GM18951 (cell line): ENCODE measurements around the gene TAF5L.
"Not testable (repeated sequence)": the region's sequence is repeated elsewhere in the genome, so short reads cannot be mapped to it uniquely, and the experiment has no call there.

Source experiments
- POLR2A ChIP-seq: IDR thresholded peaks from 4 replicates; pipeline ENCODE4 v1.6.1; 2011; ENCODE audit warnings: mild to moderate bottlenecking; ENCODE audit not compliant: insufficient read length, insufficient read depth; ENCODE audit errors: extremely low read depth
- in situ Hi-C: fragments of 300-500 bp; cut with MboI; formaldehyde crosslinking; loops from one replicate; pipeline ENCODE4 v1.12.0; 2022; ENCODE audit warnings: low sequenced_read_pairs, mixed read lengths, inconsistent platforms; ENCODE audit not compliant: unreplicated experiment

TAF5L gene

GRCh38 chr1:229636042-229636441 is 10.1 kb upstream of the TAF5L start:
- no peak for TF ChIP-seq POLR2A
- in situ Hi-C loops = no loop called here

GRCh38 chr1:229631966-229632365 is 6.0 kb upstream of the TAF5L start:
- in situ Hi-C loops = no loop called here
- no peak for TF ChIP-seq POLR2A

- in situ Hi-C loops = no loop called here
- no peak for TF ChIP-seq POLR2A
Observed at GRCh38 chr1:229631148-229631547, 5.2 kb upstream of the TAF5L start.

- in situ Hi-C loops = no loop called here
- no peak for TF ChIP-seq POLR2A
Observed at GRCh38 chr1:229629261-229629660, 3.3 kb upstream of the TAF5L start.

GRCh38 chr1:229627003-229627402 is 1.1 kb upstream of the TAF5L start:
- no peak for TF ChIP-seq POLR2A
- in situ Hi-C loops = no loop called here

GRCh38 chr1:229625071-229625914 is 629 bp downstream of the TAF5L start:
- TF ChIP-seq POLR2A = no peak

GRCh38 chr1:229624521-229625070 is 1.3 kb downstream of the TAF5L start:
- TF ChIP-seq POLR2A = no peak
- in situ Hi-C loops = no loop called here

More at GRCh38 chr1:229625071-229625914, 629 bp downstream of the TAF5L start:
- in situ Hi-C loops = no loop called here

GRCh38 chr1:229623838-229624237 is 2.1 kb downstream of the TAF5L start:
- no peak for TF ChIP-seq POLR2A
- in situ Hi-C loops = no loop called here

- in situ Hi-C loops = no loop called here
- no peak for TF ChIP-seq POLR2A
Observed at GRCh38 chr1:229623225-229623624, 2.7 kb downstream of the TAF5L start.

GRCh38 chr1:229622641-229623120 is 3.2 kb downstream of the TAF5L start:
- in situ Hi-C loops = not testable (repeated sequence)

- in situ Hi-C loops = no loop called here
- no peak for TF ChIP-seq POLR2A
Observed at GRCh38 chr1:229621663-229622062, 4.3 kb downstream of the TAF5L start.

GRCh38 chr1:229620876-229621275 is 5.0 kb downstream of the TAF5L start:
- no peak for TF ChIP-seq POLR2A
- in situ Hi-C loops = no loop called here

- in situ Hi-C loops = no loop called here
Observed at GRCh38 chr1:229619614-229620013, 6.3 kb downstream of the TAF5L start.

GRCh38 chr1:229619002-229619401 is 6.9 kb downstream of the TAF5L start:
- no peak for TF ChIP-seq POLR2A
- in situ Hi-C loops = no loop called here

More at GRCh38 chr1:229619614-229620013, 6.3 kb downstream of the TAF5L start:
- no peak for TF ChIP-seq POLR2A
